ENCODE results near the gene NAV2.

The NAV2 gene

GRCh38 chr11:19989191-19989590 is 276.6 kb downstream of the NAV2 start:
- no peak overlapping the region for H3K4me3 ChIP-seq (ENCODE audit: low read depth, low read length)
- no peak for DNase-seq (ENCODE audit: low read depth)

GRCh38 chr11:19992162-19992561 is 279.5 kb downstream of the NAV2 start:
- H3K4me3 ChIP-seq (ENCODE audit: low read depth, low read length): no peak overlapping the region
- peak; percentile 42 for DNase-seq (ENCODE audit: low read depth)
- no peak for TF ChIP-seq CTCF (conservative IDR thresholded peaks at IDR 0.05; ENCODE audit: low read depth, low read length)

More at GRCh38 chr11:19989191-19989590, 276.6 kb downstream of the NAV2 start:
- no peak for TF ChIP-seq CTCF (conservative IDR thresholded peaks at IDR 0.05; ENCODE audit: low read depth, low read length)

DNA sequence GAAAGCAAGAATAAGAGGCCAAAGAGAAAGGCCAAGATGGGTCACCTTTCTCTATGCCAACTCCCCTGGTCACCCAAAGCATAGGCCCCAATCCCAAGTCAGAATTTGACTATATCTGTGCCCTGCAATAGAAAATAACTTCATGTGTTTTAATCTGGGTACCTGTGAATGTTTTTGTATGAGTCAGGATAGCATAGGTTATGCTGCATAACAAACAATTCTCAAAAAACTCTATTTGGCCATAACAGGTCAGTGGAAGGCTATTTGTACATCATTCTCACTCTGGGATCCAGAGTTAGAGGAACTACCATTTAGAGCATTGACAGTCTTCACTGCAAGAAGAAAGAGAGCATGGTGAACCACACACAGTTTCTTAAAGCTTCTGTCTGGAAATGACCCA is 280.4 kb downstream of the NAV2 start:
- no peak for TF ChIP-seq CTCF (conservative IDR thresholded peaks at IDR 0.05; ENCODE audit: low read depth, low read length)

GRCh38 chr11:19994672-19995071 is 282.0 kb downstream of the NAV2 start:
- TF ChIP-seq CTCF (conservative IDR thresholded peaks at IDR 0.05; ENCODE audit: low read depth, low read length): no peak

More for the DNA sequence above, 280.4 kb downstream of the NAV2 start:
- no peak for DNase-seq (ENCODE audit: low read depth)
- no peak overlapping the region for H3K4me3 ChIP-seq (ENCODE audit: low read depth, low read length)

GRCh38 chr11:19995145-19995544 is 282.5 kb downstream of the NAV2 start:
- DNase-seq (ENCODE audit: low read depth): peak; percentile 91
- TF ChIP-seq CTCF (conservative IDR thresholded peaks at IDR 0.05; ENCODE audit: low read depth, low read length): no peak
- H3K4me3 ChIP-seq (ENCODE audit: low read depth, low read length): no peak overlapping the region

More at GRCh38 chr11:19994672-19995071, 282.0 kb downstream of the NAV2 start:
- no peak overlapping the region for H3K4me3 ChIP-seq (ENCODE audit: low read depth, low read length)
- no peak for DNase-seq (ENCODE audit: low read depth)

DNA sequence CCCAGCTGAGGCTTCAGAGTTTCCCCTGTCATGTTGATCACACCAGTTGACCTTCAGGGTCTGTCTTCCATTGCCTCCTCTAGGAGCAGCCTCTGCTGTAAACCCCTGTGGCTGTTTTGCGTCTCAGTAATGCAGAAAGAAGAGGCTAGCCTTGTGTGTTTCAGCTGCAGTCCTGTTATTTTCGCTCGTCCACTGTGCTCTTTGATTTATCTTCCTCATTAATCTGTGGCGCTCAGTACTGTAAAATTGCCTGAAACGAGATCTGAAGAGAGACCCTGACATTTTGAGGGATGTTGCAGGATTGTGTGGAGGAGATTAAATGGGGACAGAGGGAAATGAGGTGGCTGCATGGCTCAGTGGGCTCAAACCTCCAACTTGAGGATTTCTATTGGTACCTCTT is 283.9 kb downstream of the NAV2 start:
- no peak for DNase-seq (ENCODE audit: low read depth)
- TF ChIP-seq CTCF (conservative IDR thresholded peaks at IDR 0.05; ENCODE audit: low read depth, low read length): no peak
- H3K4me3 ChIP-seq (ENCODE audit: low read depth, low read length): no peak overlapping the region

- H3K4me3 ChIP-seq (ENCODE audit: low read depth, low read length): no peak overlapping the region
- DNase-seq (ENCODE audit: low read depth): no peak
Observed at GRCh38 chr11:20000022-20000350, 287.3 kb downstream of the NAV2 start.

More at GRCh38 chr11:20000022-20000350, 287.3 kb downstream of the NAV2 start:
- no peak for TF ChIP-seq CTCF (conservative IDR thresholded peaks at IDR 0.05; ENCODE audit: low read depth, low read length)
